ENCODE measurements around the gene TRAF1.

DNA sequence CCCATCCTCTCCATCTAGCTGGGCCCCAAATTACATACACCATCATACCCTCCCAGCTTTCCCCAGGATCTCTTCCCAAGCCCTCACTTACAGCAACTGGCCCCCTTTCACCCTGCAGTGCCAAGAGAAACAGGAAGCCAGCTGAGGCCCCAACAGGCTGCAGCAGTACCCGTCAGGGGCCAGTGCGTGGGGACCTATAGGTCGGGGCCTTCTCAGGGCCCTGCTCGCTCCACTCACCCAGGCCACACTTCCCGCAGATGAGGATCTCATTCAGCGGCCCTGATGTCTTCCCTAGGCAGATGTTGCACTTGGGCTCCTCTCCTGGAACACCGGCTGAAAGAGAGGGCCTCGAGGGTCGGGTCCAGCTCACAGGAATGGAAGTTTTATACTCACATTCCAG is 56.4 kb downstream of the TRAF1 start:
- TF ChIP-seq, protein P1, sequence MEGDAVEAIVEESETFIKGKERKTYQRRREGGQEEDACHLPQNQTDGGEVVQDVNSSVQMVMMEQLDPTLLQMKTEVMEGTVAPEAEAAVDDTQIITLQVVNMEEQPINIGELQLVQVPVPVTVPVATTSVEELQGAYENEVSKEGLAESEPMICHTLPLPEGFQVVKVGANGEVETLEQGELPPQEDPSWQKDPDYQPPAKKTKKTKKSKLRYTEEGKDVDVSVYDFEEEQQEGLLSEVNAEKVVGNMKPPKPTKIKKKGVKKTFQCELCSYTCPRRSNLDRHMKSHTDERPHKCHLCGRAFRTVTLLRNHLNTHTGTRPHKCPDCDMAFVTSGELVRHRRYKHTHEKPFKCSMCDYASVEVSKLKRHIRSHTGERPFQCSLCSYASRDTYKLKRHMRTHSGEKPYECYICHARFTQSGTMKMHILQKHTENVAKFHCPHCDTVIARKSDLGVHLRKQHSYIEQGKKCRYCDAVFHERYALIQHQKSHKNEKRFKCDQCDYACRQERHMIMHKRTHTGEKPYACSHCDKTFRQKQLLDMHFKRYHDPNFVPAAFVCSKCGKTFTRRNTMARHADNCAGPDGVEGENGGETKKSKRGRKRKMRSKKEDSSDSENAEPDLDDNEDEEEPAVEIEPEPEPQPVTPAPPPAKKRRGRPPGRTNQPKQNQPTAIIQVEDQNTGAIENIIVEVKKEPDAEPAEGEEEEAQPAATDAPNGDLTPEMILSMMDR (IDR thresholded peaks at IDR 0.05) = no peak
- no peak for TF ChIP-seq POLR2A (IDR thresholded peaks at IDR 0.05)

Data from esophagus squamous epithelium (tissue), 4 donors.